GM19452 (cell line): ENCODE results near the gene COL23A1.

Experiments used
- ATAC-seq: cut with Tn5 transposase; IDR thresholded peaks from one replicate; pipeline ENCODE4 v1.9.1; 2021; ENCODE audit not compliant: unreplicated experiment

The COL23A1 gene

GRCh38 chr5:178278358-178279023 lies 311.7 kb downstream of the COL23A1 start:
- no peak for ATAC-seq

- ATAC-seq: no peak
These were observed 312.3 kb downstream of the COL23A1 start for GRCh38 chr5:178277866-178278265.

GRCh38 chr5:178277346-178277745 lies 312.8 kb downstream of the COL23A1 start:
- ATAC-seq: no peak

GRCh38 chr5:178274781-178275537 lies 315.2 kb downstream of the COL23A1 start:
- ATAC-seq: no peak

GRCh38 chr5:178273665-178274541 lies 316.3 kb downstream of the COL23A1 start:
- ATAC-seq: no peak

GRCh38 chr5:178273041-178273440 lies 317.2 kb downstream of the COL23A1 start:
- no peak for ATAC-seq

GRCh38 chr5:178272591-178272990 lies 317.6 kb downstream of the COL23A1 start:
- ATAC-seq: no peak

GRCh38 chr5:178271726-178272479 lies 318.3 kb downstream of the COL23A1 start:
- no peak for ATAC-seq

- no peak for ATAC-seq
These were observed 319.0 kb downstream of the COL23A1 start for GRCh38 chr5:178271231-178271630.

- no peak for ATAC-seq
These were observed 320.7 kb downstream of the COL23A1 start for GRCh38 chr5:178269499-178269898.

GRCh38 chr5:178267876-178268275 lies 322.3 kb downstream of the COL23A1 start:
- ATAC-seq: no peak

GRCh38 chr5:178267245-178267644 lies 322.9 kb downstream of the COL23A1 start:
- no peak for ATAC-seq

GRCh38 chr5:178266581-178266980 lies 323.6 kb downstream of the COL23A1 start:
- ATAC-seq: no peak

- no peak for ATAC-seq
These were observed 324.4 kb downstream of the COL23A1 start for GRCh38 chr5:178265746-178266145.

- no peak for ATAC-seq
These were observed 326.1 kb downstream of the COL23A1 start for GRCh38 chr5:178264044-178264443.

- ATAC-seq: no peak
These were observed 328.3 kb downstream of the COL23A1 start for GRCh38 chr5:178261666-178262600.

- ATAC-seq: no peak
These were observed 330.3 kb downstream of the COL23A1 start for GRCh38 chr5:178259623-178260536.

GRCh38 chr5:178257650-178258049 lies 332.5 kb downstream of the COL23A1 start:
- no peak for ATAC-seq

- ATAC-seq: no peak
These were observed 333.4 kb downstream of the COL23A1 start for GRCh38 chr5:178256746-178257145.
